HUES64 (cell line): Measurements from ENCODE around the gene ARHGAP8.

Experiments used
- H3K27ac ChIP-seq: 2 replicates; pipeline ENCODE4 v1.7.0; 2013; ENCODE audit warnings: low read depth, low read length, inconsistent platforms
- H3K27me3 ChIP-seq: 2 replicates; pipeline ENCODE4 v1.6.1; 2013; ENCODE audit warnings: mild to moderate bottlenecking, low read length; ENCODE audit not compliant: insufficient read depth
- H3K36me3 ChIP-seq: 2 replicates; pipeline ENCODE4 v1.6.1; 2013; ENCODE audit warnings: mild to moderate bottlenecking, low read length; ENCODE audit not compliant: insufficient read depth
- H3K4me1 ChIP-seq: 2 replicates; pipeline ENCODE4 v1.6.1; 2013; ENCODE audit warnings: mild to moderate bottlenecking, low read length, moderate library complexity; ENCODE audit not compliant: insufficient read depth
- H3K4me3 ChIP-seq: 2 replicates; pipeline ENCODE4 v1.5.1; 2013; ENCODE audit warnings: mild to moderate bottlenecking, low read length, moderate library complexity
- H3K9ac ChIP-seq: 2 replicates; pipeline ENCODE4 v1.6.1; 2013; ENCODE audit warnings: mild to moderate bottlenecking, low read depth, low read length
- H3K9me3 ChIP-seq: 2 replicates; pipeline ENCODE4 v1.6.1; 2013; ENCODE audit warnings: low read depth, low read length; ENCODE audit not compliant: insufficient read depth
- WGBS: fragments of 150-250, 120-280 bp; methylation state at CpG from one replicate; pipeline ENCODE4 v1.1.7; 2013; ENCODE audit warnings: missing lambda C conversion rate; 5-methylcytosine and 5-hydroxymethylcytosine counted together

The ARHGAP8 gene

DNA sequence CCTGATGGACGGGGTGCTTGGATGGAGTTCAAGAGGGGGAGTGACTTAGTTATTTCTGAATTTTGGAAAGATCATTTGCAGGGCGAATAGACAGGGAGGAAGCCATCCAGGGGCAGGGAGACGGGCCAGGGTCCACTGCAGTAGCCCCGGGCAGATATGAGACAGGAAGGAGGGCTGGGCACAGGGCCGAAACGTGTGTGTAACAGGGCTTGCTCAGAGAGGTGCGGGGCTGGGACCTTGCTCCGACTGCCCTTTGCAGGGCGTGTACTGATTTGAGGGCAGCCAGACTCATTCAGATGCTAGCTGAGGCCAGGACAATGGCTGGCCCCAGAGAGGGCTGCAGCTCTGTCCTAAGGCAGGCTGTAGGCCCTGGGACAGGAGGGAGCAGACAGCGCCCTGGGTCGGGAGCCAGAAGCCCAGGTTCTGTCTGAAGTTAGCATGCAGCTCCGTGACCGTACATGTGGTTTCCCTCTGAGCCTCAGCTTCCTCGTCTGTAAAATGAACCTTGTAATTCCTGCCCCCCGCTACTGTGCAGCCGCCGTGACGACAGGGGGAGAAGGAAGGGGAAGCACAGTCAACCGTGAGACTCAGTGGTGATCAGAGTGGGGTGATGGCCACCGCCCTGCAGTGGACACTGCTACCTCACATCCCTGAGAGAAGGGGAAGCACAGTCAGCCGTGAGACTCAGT lies 154.0 kb downstream of the ARHGAP8 start:
- no peak overlapping the region for H3K27ac ChIP-seq
- no peaks in the 10 kb centered on the region for H3K4me1 ChIP-seq
- 95% methylated on average over 21 of the region's 21 CpGs for WGBS
- no peak overlapping the region for H3K4me3 ChIP-seq
- H3K36me3 ChIP-seq = peaks cover 68% of the 10 kb centered on the region
- peaks cover 21% of the 10 kb centered on the region for H3K9me3 ChIP-seq
- no peak overlapping the region for H3K9ac ChIP-seq
- no peaks in the 10 kb centered on the region for H3K27me3 ChIP-seq

DNA sequence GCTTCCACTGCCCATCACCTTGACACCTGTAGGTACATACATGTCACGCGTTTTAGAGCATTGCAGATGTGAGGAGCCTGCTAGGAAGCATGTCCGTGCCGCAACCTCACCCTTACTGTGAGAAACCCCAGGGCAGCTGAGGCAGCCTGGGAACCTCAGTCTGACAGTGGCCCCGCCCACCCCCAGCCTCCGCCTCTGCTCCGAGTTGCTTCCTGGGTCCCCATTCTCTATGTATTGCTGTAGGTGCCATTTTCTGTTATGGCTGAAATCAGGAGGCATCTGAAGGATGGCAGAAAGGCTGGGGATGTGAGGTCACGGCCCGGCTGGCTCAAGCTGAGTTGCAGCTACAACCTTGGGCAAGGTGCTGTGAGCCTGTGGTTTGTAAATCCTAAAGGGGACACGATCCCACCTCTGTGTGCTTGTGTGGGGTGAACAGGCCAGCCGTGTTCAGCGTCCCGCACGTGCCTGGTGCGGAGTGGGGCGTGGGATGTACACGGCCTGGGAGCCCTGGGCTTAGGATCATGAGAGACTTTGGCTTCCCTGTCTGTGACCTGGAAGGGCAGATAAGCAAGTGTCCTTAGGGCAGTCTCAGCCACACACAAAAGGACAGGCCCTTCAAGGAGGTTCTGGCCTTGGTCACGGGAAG lies 154.7 kb downstream of the ARHGAP8 start:
- H3K4me1 ChIP-seq = no peaks in the 10 kb centered on the region

DNA sequence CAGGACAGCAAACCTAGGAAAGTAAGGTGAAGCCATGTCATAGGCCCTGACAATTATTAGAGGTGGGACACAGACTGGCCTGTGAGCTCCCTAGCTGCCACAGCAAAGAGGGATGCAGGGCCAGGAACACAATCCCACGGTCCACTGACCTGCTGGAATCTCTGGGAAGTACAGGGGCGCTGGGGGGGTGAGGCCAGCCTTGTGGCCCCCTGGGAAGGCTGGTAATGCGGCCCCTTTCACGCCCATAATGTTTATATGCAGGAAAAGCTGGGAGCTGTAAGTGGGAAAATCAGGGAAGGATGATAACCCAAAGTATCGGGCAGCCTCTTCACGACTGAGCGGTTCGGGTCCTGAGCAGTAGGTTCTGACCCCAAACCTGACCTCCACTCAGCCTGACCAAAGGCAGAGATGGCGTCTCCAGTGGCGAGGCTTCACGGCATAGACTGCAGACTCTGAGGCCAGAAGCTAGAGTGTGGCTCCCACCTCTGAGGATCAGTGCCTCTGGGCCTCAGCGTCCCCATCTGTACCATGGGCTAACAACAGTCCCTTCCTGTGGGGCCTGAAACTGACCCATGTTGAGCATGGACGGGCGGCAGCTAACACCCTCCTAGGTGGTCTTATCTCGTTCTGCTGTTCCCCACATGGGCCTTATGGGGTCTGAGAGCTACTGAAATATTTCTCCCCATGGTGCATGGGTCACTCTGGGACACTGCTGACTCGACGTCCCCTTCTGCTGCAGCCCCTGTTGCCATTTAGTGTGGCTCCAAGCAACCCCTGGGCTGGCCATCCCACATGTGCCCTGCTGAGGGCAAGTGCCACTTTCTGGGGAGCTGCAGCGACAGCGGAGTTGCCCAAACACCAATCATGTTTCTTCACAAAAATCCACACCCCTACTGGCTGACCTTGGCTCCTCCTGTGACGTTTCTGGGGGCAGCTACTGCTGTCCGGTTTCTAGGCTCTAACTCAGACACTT lies 155.7 kb downstream of the ARHGAP8 start:
- no peak overlapping the region for H3K4me3 ChIP-seq
- H3K27me3 ChIP-seq = no peaks in the 10 kb centered on the region
- H3K36me3 ChIP-seq = peaks cover 74% of the 10 kb centered on the region
- 97% methylated on average over 21 of the region's 21 CpGs for WGBS
- H3K9ac ChIP-seq = no peak overlapping the region
- peaks cover 23% of the 10 kb centered on the region for H3K9me3 ChIP-seq
- H3K4me1 ChIP-seq = no peaks in the 10 kb centered on the region
- no peak overlapping the region for H3K27ac ChIP-seq

More for the DNA sequence above, 154.7 kb downstream of the ARHGAP8 start:
- H3K4me3 ChIP-seq = no peak overlapping the region
- H3K27ac ChIP-seq = no peak overlapping the region
- H3K9me3 ChIP-seq = peaks cover 21% of the 10 kb centered on the region
- 96% methylated on average over 18 of the region's 18 CpGs for WGBS
- no peaks in the 10 kb centered on the region for H3K27me3 ChIP-seq
- peaks cover 68% of the 10 kb centered on the region for H3K36me3 ChIP-seq
- no peak overlapping the region for H3K9ac ChIP-seq

DNA sequence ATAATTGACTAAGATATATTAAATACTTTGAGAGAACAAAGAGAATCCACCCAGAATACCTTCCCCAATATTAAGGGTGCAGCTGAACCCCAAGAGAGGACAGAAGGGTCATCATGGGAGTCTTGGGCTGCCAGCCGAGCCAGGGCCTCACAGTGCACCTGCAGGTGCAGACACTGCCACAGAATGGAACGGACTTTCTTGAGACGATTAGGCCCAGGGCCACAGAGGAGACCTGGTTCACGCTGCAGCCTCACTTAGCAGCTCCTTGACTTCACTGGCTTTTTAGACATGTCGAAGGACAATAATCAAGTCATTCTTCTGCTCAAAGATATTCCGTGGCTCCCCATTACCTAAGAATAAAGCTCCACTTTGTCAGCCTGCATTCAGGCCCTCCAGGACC lies 156.9 kb downstream of the ARHGAP8 start:
- no peaks in the 10 kb centered on the region for H3K27me3 ChIP-seq
- 96% methylated on average over 6 of the region's 6 CpGs for WGBS

More for the DNA sequence above, 156.9 kb downstream of the ARHGAP8 start:
- Histone ChIP-seq H3K4me1 (no peaks in the 10 kb centered on the region), H3K9me3 (peaks cover 24% of the 10 kb centered on the region), H3K36me3 (peaks cover 81% of the 10 kb centered on the region), H3K9ac (no peak overlapping the region), H3K4me3 (no peak overlapping the region), H3K27ac (no peak overlapping the region)
